Mesothelial cell of epicardium (in vitro differentiated cells): ENCODE results near the gene UGCG. TPM values are rescaled to one million over a fixed set of nuclear protein-coding genes. Genes with fewer than 3 reads are reported as not detected.

Experiments
- DNase-seq, 2 experiments: peaks; one replicate each; pipeline ENCODE4 v3.0.0; 2021; ENCODE audit warnings: low spot score in 2 of 2; ENCODE audit not compliant: unreplicated experiment in 2 of 2
- H3K27ac Mint-ChIP-seq: 2 replicates; pipeline ENCODE4 v1.8.0; 2021; ENCODE audit warnings: mixed read lengths
- H3K27me3 Mint-ChIP-seq: 2 replicates; pipeline ENCODE4 v1.8.0; 2021; ENCODE audit warnings: low read depth, mixed read lengths
- H3K36me3 Mint-ChIP-seq: 2 replicates; pipeline ENCODE4 v1.8.0; 2021; ENCODE audit warnings: mixed read lengths
- H3K4me1 Mint-ChIP-seq: 2 replicates; pipeline ENCODE4 v1.8.0; 2021; ENCODE audit warnings: mixed read lengths
- H3K4me3 Mint-ChIP-seq: 2 replicates; pipeline ENCODE4 v1.8.0; 2021; ENCODE audit warnings: mild to moderate bottlenecking, moderate library complexity, mixed read lengths
- H3K9me3 Mint-ChIP-seq: 2 replicates; pipeline ENCODE4 v1.8.0; 2021; ENCODE audit warnings: mixed read lengths
- CTCF ChIP-seq: fragments of 200-600 bp; sonication (generic); IDR thresholded peaks from one replicate; pipeline ENCODE4 v1.5.0; 2021; ENCODE audit warnings: antibody characterized with exemption; ENCODE audit not compliant: unreplicated experiment
- total RNA-seq: library from RNA; stranded (reverse); gene quantifications from 3 replicates; pipeline ENCODE4 v1.2.1, GENCODE V29; 2021

UGCG gene
- total RNA-seq, 1 donor from 2014 or later, result 27.0 TPM

DNA sequence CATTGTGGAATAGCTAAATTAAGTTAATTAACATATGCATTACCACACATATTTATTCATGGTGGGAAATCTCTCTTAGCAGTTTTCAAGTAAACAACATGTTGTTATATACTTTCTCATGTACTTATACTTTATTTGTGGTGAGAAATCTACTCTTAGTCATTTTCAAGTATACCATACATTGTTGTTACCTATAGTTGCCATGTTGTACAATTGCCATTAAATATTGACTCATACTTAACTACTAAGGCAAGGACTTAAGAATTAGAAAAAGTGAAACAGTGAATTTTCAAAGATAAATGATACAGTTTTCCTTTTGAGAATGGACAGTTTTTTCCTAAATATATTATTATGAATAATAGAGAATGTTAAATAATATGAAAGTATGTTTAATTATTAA, 27.7 kb downstream of the UGCG start:
- no peak for TF ChIP-seq CTCF
- H3K4me1 Mint-ChIP-seq, result no peaks in the 10 kb centered on the region

DNA sequence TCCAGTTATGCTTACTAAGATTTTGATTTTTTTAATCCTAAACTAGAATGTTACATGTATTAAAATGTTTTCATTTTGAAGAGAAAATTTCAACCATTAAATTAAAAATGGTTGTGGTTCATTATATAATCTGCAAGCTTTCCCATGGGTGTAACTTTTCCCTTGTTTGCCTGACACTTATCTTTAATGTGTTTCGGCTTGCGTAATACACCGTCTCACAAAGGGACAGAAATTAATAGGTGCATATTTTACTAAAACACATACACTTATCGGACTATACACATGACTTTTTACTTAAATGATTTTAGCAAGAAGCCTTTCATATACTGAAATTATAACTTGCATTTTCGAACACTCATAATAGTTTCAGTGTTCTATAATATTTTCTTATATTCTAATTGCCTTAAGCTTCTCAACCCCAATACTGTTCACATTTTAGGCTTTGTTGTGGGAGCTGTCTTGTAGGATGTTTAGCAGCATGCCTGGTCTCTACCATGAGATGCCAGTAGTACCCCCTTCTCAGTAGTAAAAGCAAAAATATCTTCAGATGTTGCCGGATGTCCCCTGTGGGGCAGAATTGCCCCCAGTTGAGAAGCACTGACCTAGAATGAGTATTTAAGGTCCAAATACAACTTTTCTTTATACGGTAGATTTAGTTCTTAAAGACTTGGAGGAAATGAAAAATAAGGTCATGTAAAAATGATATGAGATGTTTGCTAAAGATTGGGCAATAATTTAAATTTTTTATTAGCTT, 28.6 kb downstream of the UGCG start:
- Mint-ChIP-seq H3K27me3 (no peaks in the 10 kb centered on the region), H3K9me3 (no peaks in the 10 kb centered on the region), H3K36me3 (peaks cover 14% of the 10 kb centered on the region), H3K4me3 (no peak overlapping the region), H3K4me1 (no peaks in the 10 kb centered on the region), H3K27ac (no peak overlapping the region)
- no peak for DNase-seq
- no peak for TF ChIP-seq CTCF

More for the DNA sequence above, 27.7 kb downstream of the UGCG start:
- H3K9me3 Mint-ChIP-seq, result no peaks in the 10 kb centered on the region
- peaks cover 17% of the 10 kb centered on the region for H3K36me3 Mint-ChIP-seq
- H3K27ac Mint-ChIP-seq, result no peak overlapping the region
- H3K4me3 Mint-ChIP-seq, result no peak overlapping the region
- no peaks in the 10 kb centered on the region for H3K27me3 Mint-ChIP-seq
- no peak for DNase-seq

GRCh38 chr9:111925784-111926183, 29.2 kb downstream of the UGCG start:
- no peaks in the 10 kb centered on the region for H3K4me1 Mint-ChIP-seq
- no peak overlapping the region for H3K27ac Mint-ChIP-seq
- no peak overlapping the region for H3K4me3 Mint-ChIP-seq
- no peak for DNase-seq
- H3K36me3 Mint-ChIP-seq, result peaks cover 16% of the 10 kb centered on the region
- H3K27me3 Mint-ChIP-seq, result no peaks in the 10 kb centered on the region
- H3K9me3 Mint-ChIP-seq, result no peaks in the 10 kb centered on the region
- TF ChIP-seq CTCF, result no peak

- Mint-ChIP-seq H3K36me3 (peaks cover 22% of the 10 kb centered on the region), H3K4me1 (no peaks in the 10 kb centered on the region), H3K27me3 (no peaks in the 10 kb centered on the region), H3K4me3 (no peak overlapping the region), H3K9me3 (no peaks in the 10 kb centered on the region), H3K27ac (no peak overlapping the region)
- DNase-seq, result no peak
- no peak for TF ChIP-seq CTCF
These were observed 29.8 kb downstream of the UGCG start for GRCh38 chr9:111926421-111926875.

GRCh38 chr9:111928359-111928720, 31.7 kb downstream of the UGCG start:
- no peak for TF ChIP-seq CTCF
- Mint-ChIP-seq H3K4me1 (no peaks in the 10 kb centered on the region), H3K4me3 (no peak overlapping the region), H3K9me3 (no peaks in the 10 kb centered on the region), H3K27me3 (no peaks in the 10 kb centered on the region), H3K36me3 (peaks cover 35% of the 10 kb centered on the region), H3K27ac (no peak overlapping the region)
- no peak for DNase-seq
